ENCODE measurements around the gene AGAP1. TPM values are rescaled to one million over a fixed set of nuclear protein-coding genes. Genes with fewer than 3 reads are reported as not detected.

AGAP1 gene
- total RNA-seq, 4 donors from 2014 or later = 7.2 to 19.6 (median 15.2) TPM

DNA sequence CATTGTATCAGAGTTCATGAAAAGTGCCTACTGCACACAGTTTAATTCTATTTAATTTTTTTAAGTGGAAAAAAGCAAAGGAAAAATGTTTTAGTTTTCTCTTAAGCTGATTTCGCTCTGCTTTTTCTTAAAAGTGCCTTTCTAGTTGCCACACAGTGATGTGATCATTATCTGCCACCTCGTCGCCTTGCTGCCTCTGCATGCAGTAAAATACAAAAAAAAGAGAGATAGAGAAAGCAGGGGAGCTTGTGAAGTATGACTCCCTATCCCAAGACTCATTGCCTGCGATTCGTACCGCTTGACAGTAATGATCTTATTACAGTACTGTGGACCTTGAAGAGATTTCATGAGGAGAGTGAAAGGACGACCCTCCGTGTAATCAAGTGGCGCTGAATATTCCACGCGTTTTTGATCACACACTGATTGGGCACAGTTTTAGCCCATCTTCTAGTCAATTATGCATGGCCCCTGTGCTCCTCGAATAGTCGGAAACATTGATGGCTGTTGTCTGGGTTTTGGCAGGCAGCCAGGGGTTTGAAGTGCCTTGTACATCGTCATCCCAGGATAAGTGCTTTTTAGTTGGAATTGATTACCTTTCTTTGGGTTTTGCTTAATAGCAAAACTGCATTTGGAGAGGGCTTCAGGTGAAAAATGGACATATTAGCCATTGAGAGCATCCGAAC, 486.1 kb downstream of the AGAP1 start:
- H3K27me3 ChIP-seq = no peaks in the 10 kb centered on the region
- no peaks in the 10 kb centered on the region for H3K9me3 ChIP-seq
- WGBS, 2 donors = 87 to 90% methylated on average over 15 of the region's 15 CpGs
- no peaks in the 10 kb centered on the region for H3K4me1 ChIP-seq
- H3K27ac ChIP-seq = no peak overlapping the region
- TF ChIP-seq, protein P1, sequence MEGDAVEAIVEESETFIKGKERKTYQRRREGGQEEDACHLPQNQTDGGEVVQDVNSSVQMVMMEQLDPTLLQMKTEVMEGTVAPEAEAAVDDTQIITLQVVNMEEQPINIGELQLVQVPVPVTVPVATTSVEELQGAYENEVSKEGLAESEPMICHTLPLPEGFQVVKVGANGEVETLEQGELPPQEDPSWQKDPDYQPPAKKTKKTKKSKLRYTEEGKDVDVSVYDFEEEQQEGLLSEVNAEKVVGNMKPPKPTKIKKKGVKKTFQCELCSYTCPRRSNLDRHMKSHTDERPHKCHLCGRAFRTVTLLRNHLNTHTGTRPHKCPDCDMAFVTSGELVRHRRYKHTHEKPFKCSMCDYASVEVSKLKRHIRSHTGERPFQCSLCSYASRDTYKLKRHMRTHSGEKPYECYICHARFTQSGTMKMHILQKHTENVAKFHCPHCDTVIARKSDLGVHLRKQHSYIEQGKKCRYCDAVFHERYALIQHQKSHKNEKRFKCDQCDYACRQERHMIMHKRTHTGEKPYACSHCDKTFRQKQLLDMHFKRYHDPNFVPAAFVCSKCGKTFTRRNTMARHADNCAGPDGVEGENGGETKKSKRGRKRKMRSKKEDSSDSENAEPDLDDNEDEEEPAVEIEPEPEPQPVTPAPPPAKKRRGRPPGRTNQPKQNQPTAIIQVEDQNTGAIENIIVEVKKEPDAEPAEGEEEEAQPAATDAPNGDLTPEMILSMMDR (IDR thresholded peaks at IDR 0.05) = no peak
- TF ChIP-seq POLR2A (IDR thresholded peaks at IDR 0.05) = no peak
- DNase-seq = no peak
- H3K4me3 ChIP-seq = no peak overlapping the region
- peaks cover 0 to 36% (median 0%) of the 10 kb centered on the region in 3 donors for H3K36me3 ChIP-seq
- intact Hi-C loops (cut with DNase I) = no loop called here

DNA sequence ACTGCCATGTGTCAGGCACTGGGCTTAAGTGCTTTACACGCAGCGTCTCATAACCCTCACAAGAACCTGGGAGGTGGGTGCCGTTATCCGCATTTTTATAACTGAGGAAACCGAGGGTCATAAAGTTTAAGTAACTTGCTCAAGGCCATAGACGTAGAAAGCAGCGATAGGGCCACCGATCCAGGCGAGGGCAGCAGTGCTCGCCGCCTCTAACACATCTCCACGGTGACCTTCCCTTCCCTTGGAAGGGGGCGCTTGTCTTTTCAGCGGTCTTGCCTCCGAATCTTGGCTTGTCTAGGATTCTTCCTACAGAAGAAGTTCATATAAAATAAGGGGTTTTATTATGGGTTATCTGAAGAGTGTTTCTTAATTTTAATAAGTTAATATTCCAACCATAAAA, 487.8 kb downstream of the AGAP1 start:
- WGBS, 2 donors = 67 to 76% methylated on average over 15 of the region's 15 CpGs
- Histone ChIP-seq H3K27ac (no peak overlapping the region), H3K27me3 (no peaks in the 10 kb centered on the region), H3K36me3 (peaks cover 0 to 18% (median 0%) of the 10 kb centered on the region in 3 donors), H3K4me3 (no peak overlapping the region), H3K9me3 (no peaks in the 10 kb centered on the region), H3K4me1 (no peaks in the 10 kb centered on the region)
- TF ChIP-seq POLR2A (IDR thresholded peaks at IDR 0.05) = no peak
- TF ChIP-seq, protein P1 (IDR thresholded peaks at IDR 0.05) = no peak
- intact Hi-C loops (cut with DNase I) = no loop called here
- no peak for DNase-seq

DNA sequence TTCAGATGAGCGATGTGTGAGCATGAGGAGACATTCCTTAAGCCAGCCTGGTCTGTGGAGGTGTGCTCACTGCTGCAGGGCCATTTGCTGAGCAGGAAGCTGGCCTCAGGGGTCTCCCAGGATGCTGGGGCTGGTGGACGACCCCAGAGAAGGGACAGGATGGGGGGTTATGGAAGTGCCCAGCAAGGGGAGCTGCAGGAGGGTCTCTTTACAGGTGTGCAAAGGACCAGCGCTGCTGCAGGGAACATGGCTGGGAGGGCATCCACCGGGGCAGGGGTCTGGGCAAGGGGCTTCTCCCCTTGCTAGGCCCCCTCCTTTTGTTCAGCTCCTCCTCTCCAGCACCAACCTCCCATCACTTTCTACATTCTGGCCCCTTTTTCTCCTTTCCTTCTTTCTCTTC, 489.2 kb downstream of the AGAP1 start:
- no peak overlapping the region for H3K27ac ChIP-seq
- intact Hi-C loops (cut with DNase I) = no loop called here
- 91 to 92% methylated on average over 3 to 4 of the region's 4 CpGs for WGBS, 2 donors
- H3K4me1 ChIP-seq = no peaks in the 10 kb centered on the region
- TF ChIP-seq POLR2A (IDR thresholded peaks at IDR 0.05) = no peak
- TF ChIP-seq, protein P1 (IDR thresholded peaks at IDR 0.05) = no peak
- no peaks in the 10 kb centered on the region for H3K9me3 ChIP-seq
- H3K27me3 ChIP-seq = no peaks in the 10 kb centered on the region
- H3K36me3 ChIP-seq = peaks cover 0 to 10% (median 0%) of the 10 kb centered on the region in 3 donors
- no peak overlapping the region for H3K4me3 ChIP-seq
- no peak for DNase-seq

DNA sequence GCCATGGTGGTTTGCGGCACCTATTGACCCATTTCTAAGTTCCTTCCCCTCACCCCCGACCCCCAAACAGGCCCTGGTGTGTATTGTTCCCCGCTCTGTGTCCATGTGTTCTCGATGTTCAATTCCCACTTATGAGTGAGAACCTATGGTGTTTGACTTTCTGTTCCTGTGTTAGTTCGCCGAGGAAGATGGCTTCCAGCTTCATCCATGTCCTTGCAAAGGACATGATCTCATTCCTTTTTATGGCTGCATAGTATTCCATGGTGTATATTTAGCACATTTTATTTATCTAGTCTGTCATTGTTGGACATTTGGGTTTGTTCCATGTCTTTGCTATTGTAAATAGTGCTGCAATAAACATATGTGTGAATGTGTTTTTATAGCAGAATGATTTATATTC, 490.7 kb downstream of the AGAP1 start:
- H3K4me3 ChIP-seq = no peak overlapping the region
- H3K36me3 ChIP-seq = peaks cover 0 to 4% (median 0%) of the 10 kb centered on the region in 3 donors
- DNase-seq = no peak
- H3K9me3 ChIP-seq = no peaks in the 10 kb centered on the region
- 87 to 93% methylated on average over 6 of the region's 6 CpGs for WGBS, 2 donors
- TF ChIP-seq POLR2A (IDR thresholded peaks at IDR 0.05) = no peak
- TF ChIP-seq, protein P1 (IDR thresholded peaks at IDR 0.05) = no peak
- H3K27me3 ChIP-seq = no peaks in the 10 kb centered on the region
- H3K27ac ChIP-seq = no peak overlapping the region
- no peaks in the 10 kb centered on the region for H3K4me1 ChIP-seq
- intact Hi-C loops (cut with DNase I) = no loop called here

DNA sequence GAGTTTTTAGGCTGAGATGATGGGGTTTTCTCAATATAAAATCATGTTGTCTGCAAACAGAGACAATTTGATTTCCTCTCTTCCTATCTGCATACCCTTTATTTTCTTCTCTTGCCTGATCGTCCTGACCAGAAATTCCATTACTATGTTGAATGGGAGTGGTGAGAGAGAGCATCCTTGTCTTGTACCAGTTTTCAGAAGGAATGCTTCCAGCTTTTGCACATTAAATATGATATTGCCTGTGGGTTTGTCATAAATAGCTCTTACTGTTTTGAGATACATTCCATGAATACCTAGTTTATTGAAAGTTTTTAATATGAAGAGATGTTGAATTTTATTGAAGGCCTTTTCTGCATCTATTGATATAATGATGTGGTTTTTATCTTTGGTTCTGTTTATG, 492.5 kb downstream of the AGAP1 start:
- Histone ChIP-seq H3K4me3 (no peak overlapping the region), H3K27me3 (no peaks in the 10 kb centered on the region), H3K9me3 (no peaks in the 10 kb centered on the region), H3K36me3 (peaks cover 0 to 4% (median 0%) of the 10 kb centered on the region in 3 donors), H3K4me1 (no peaks in the 10 kb centered on the region), H3K27ac (no peak overlapping the region)
- DNase-seq = no peak
- TF ChIP-seq, protein P1 (IDR thresholded peaks at IDR 0.05) = no peak
- no peak for TF ChIP-seq POLR2A (IDR thresholded peaks at IDR 0.05)
- intact Hi-C loops (cut with DNase I) = no loop called here
- WGBS, 2 donors = 71 to 75% methylated on average over 1 of the region's 1 CpG
